ENCODE results near the gene HADHA.

GRCh38 chr2:26281226-26281625 is 36.8 kb upstream of the HADHA start:
- TF ChIP-seq CTCF (optimal IDR thresholded peaks at IDR 0.05 in 1 of 3, IDR thresholded peaks at IDR 0.05 in 1 of 3, conservative IDR thresholded peaks at IDR 0.05 in 1 of 3; ENCODE audit: extremely low read depth in 1 of 3, insufficient read depth in 2 of 3, low read length in 3 of 3) (no peak), EZH2 (IDR thresholded peaks at IDR 0.05; ENCODE audit: low read length) (no peak)

Measured in keratinocyte (primary cell).